HepG2 (cell line): ENCODE data around the gene CTSZ. TPM values are rescaled to one million over a fixed set of nuclear protein-coding genes. Genes with fewer than 3 reads are reported as not detected.

Source experiments
- ATAC-seq: fragments of 200-7000 bp; cut with Tn5 transposase; 3 replicates; pipeline ENCODE4 v1.9.1; 2020; ENCODE audit warnings: mild to moderate bottlenecking, moderate library complexity
- BruUV-seq: library from RNA; stranded (reverse); fragments of 400-500 nt; replicated peaks from 2 replicates; lab custom pipeline; 2021; lab: Mats Ljungman, UMichigan
- CTCF ChIA-PET: fragments of 300-600 bp; formaldehyde crosslinking; extraction: SDS; loops from one replicate; lab custom pipeline; 2021; ENCODE audit warnings: low total read pairs, inconsistent platforms, low intra/inter-chr PET ratio; lab: Yijun Ruan, JAX
- POLR2A ChIA-PET: fragments of 350-600 bp; sonication (Branson Sonifier 250); formaldehyde crosslinking; loops from one replicate; lab custom pipeline; 2020; ENCODE audit warnings: antibody characterized with exemption, inconsistent platforms; lab: Yijun Ruan, JAX
- DNase-seq: peaks from one replicate; pipeline ENCODE4 v3.0.0-alpha.2; 2015; ENCODE audit warnings: low spot score
- FAIRE-seq: peaks from 3 replicates; lab custom pipeline; 2011; peaks lifted over from hg19 to GRCh38; lab: Jason Lieb, UNC
- H2AFZ ChIP-seq: one replicate; pipeline ENCODE4 v1.6.1; 2011; ENCODE audit warnings: low read length, inconsistent platforms
- H3K27ac ChIP-seq: fragments of 300-600 bp; 3 replicates; pipeline ENCODE4 v1.8.0; 2011; ENCODE audit warnings: mixed run types, mild to moderate bottlenecking, mixed read lengths, low read length, inconsistent platforms; ENCODE audit not compliant: insufficient read depth; ENCODE audit errors: extremely low read length
- H3K27me3 ChIP-seq, 2 experiments: fragments of 200-600 bp in 1 of 2; 2 replicates in 1 of 2; 3 replicates in 1 of 2; pipeline versions ENCODE4 v1.6.0 to v1.8.0; 2011; ENCODE audit warnings: low read length in 2 of 2, mild to moderate bottlenecking in 2 of 2, moderate library complexity in 2 of 2, inconsistent platforms in 1 of 2; ENCODE audit not compliant: insufficient read depth in 2 of 2, control insufficient read depth in 1 of 2
- H3K36me3 ChIP-seq, 2 experiments: fragments of 200-600 bp in 1 of 2; replicated peaks in 1 of 2; 2 replicates in 1 of 2; 3 replicates in 1 of 2; pipeline versions ENCODE4 v1.5.1 to v1.8.0; 2011; ENCODE audit warnings: low read length in 2 of 2, inconsistent platforms in 1 of 2; ENCODE audit not compliant: insufficient read depth in 2 of 2, control insufficient read depth in 1 of 2
- H3K4me1 ChIP-seq: 2 replicates; pipeline ENCODE4 v1.5.1; 2012; ENCODE audit warnings: low read length, inconsistent platforms; ENCODE audit not compliant: insufficient read depth
- H3K4me2 ChIP-seq: 2 replicates; pipeline ENCODE4 v1.6.0; 2011; ENCODE audit warnings: low read depth, low read length, inconsistent platforms
- H3K4me3 ChIP-seq, 3 experiments: fragments of 200-600 bp in 1 of 3; sonication (generic), shearing (Covaris generic) in 1 of 3; replicated peaks in 1 of 3; 2 replicates each; pipeline ENCODE4 v1.5.1; 2011 to 2016; ENCODE audit warnings: low read length in 3 of 3, inconsistent platforms in 2 of 3, low read depth in 2 of 3, mild to moderate bottlenecking in 2 of 3, control low read depth in 1 of 3, mixed read lengths in 1 of 3; ENCODE audit not compliant: insufficient read depth in 1 of 3
- H3K79me2 ChIP-seq: one replicate; pipeline ENCODE4 v1.6.1; 2011; ENCODE audit warnings: low read length, inconsistent platforms; ENCODE audit not compliant: insufficient read depth
- H3K9ac ChIP-seq: 2 replicates; pipeline ENCODE4 v1.6.0; 2011; ENCODE audit warnings: mild to moderate bottlenecking, low read depth, low read length, inconsistent platforms; ENCODE audit not compliant: insufficient read depth
- H3K9me3 ChIP-seq: 2 replicates; pipeline ENCODE4 v1.5.1; 2012; ENCODE audit warnings: mild to moderate bottlenecking, low read length
- H4K20me1 ChIP-seq: 2 replicates; pipeline ENCODE4 v1.6.0; 2011; ENCODE audit warnings: inconsistent platforms, mild to moderate bottlenecking, low read length, moderate library complexity; ENCODE audit not compliant: insufficient read depth
- BHLHE40 ChIP-seq: IDR thresholded peaks from 2 replicates; pipeline ENCODE4 v1.6.1; 2011; ENCODE audit warnings: low read length, improper control_type of control experiment
- DNMT3B ChIP-seq: conservative IDR thresholded peaks from 2 replicates; pipeline ENCODE4 v1.6.1; 2016; ENCODE audit warnings: missing biosample characterization, control low read depth
- FOXA3 ChIP-seq: IDR thresholded peaks from 2 replicates; pipeline ENCODE4 v1.6.1; 2016; ENCODE audit warnings: missing genetic modification reagents, missing compliant biosample characterization
- FOXM1 ChIP-seq: sonication (generic); formaldehyde crosslinking; IDR thresholded peaks from 2 replicates; pipeline ENCODE4 v1.5.0; 2020; ENCODE audit warnings: missing genetic modification reagents
- GFI1 ChIP-seq: sonication (generic); formaldehyde crosslinking; IDR thresholded peaks from 2 replicates; pipeline ENCODE4 v1.5.0; 2020; ENCODE audit warnings: missing genetic modification reagents, mild to moderate bottlenecking, borderline replicate concordance
- GTF3A ChIP-seq: sonication (generic); formaldehyde crosslinking; conservative IDR thresholded peaks from 2 replicates; pipeline ENCODE4 v1.4.0; 2020; ENCODE audit warnings: mild to moderate bottlenecking, missing genetic modification reagents
- JUNB ChIP-seq: sonication (generic); formaldehyde crosslinking; IDR thresholded peaks from 2 replicates; pipeline ENCODE4 v1.8.0; 2022; ENCODE audit warnings: missing genetic modification reagents, mild to moderate bottlenecking, borderline replicate concordance
- MIER3 ChIP-seq: IDR thresholded peaks from 2 replicates; pipeline ENCODE4 v1.6.1; 2016; ENCODE audit warnings: missing compliant biosample characterization, borderline replicate concordance
- ONECUT2 ChIP-seq: sonication (generic); formaldehyde crosslinking; IDR thresholded peaks from 2 replicates; pipeline ENCODE4 v1.4.0; 2020; ENCODE audit warnings: missing genetic modification reagents
- SAP130 ChIP-seq: IDR thresholded peaks from 2 replicates; pipeline ENCODE4 v1.6.1; 2016; ENCODE audit warnings: low read depth
- SATB2 ChIP-seq: sonication (generic); formaldehyde crosslinking; IDR thresholded peaks from 2 replicates; pipeline ENCODE4 v1.5.0; 2020; ENCODE audit warnings: missing genetic modification reagents
- SMARCE1 ChIP-seq: fragments of 450-650 bp; IDR thresholded peaks from 2 replicates; pipeline ENCODE4 v1.6.1; 2017; ENCODE audit warnings: borderline replicate concordance
- SSRP1 ChIP-seq: IDR thresholded peaks from 2 replicates; pipeline ENCODE4 v1.6.1; 2016; ENCODE audit warnings: control low read depth
- SUZ12 ChIP-seq: fragments of 150-350 bp; IDR thresholded peaks from 2 replicates; pipeline ENCODE4 v1.6.1; 2014; ENCODE audit warnings: low read depth, low read length
- TARDBP ChIP-seq: sonication (generic); formaldehyde crosslinking; IDR thresholded peaks from 2 replicates; pipeline ENCODE4 v1.8.0; 2022; ENCODE audit warnings: mild to moderate bottlenecking, missing genetic modification reagents
- TOE1 ChIP-seq: sonication (generic); formaldehyde crosslinking; IDR thresholded peaks from 2 replicates; pipeline ENCODE4 v1.4.0; 2020; ENCODE audit warnings: mild to moderate bottlenecking, missing genetic modification reagents
- XBP1 ChIP-seq: sonication (generic); formaldehyde crosslinking; IDR thresholded peaks from 2 replicates; pipeline ENCODE4 v1.5.0; 2020; ENCODE audit warnings: missing genetic modification reagents
- ZNF136 ChIP-seq: sonication (generic); formaldehyde crosslinking; IDR thresholded peaks from 2 replicates; pipeline ENCODE4 v1.8.1; 2022; ENCODE audit warnings: low read depth, mild to moderate bottlenecking, moderate library complexity, missing genetic modification reagents
- ZNF510 ChIP-seq: sonication (generic); formaldehyde crosslinking; IDR thresholded peaks from 2 replicates; pipeline ENCODE4 v1.4.0; 2020; ENCODE audit warnings: low read depth, mild to moderate bottlenecking, missing genetic modification reagents
- ZNF512B ChIP-seq: sonication (generic); formaldehyde crosslinking; IDR thresholded peaks from 2 replicates; pipeline ENCODE4 v1.5.1; 2020; ENCODE audit warnings: missing genetic modification reagents, mild to moderate bottlenecking, borderline replicate concordance
- ZNF780A ChIP-seq: sonication (generic); formaldehyde crosslinking; IDR thresholded peaks from 2 replicates; pipeline ENCODE4 v1.8.0; 2022; ENCODE audit warnings: mild to moderate bottlenecking, missing genetic modification reagents, moderate library complexity
- WGBS: methylation state at CpG from one replicate; pipeline ENCODE4 v1.1.6; 2017; ENCODE audit warnings: low lambda C conversion rate; 5-methylcytosine and 5-hydroxymethylcytosine counted together
- in situ Hi-C: cut with HindIII; loops from 2 replicates; pipeline ENCODE4 v1.10.0; 2017; ENCODE audit warnings: low pct_unique_long_range_greater_than_20kb; ENCODE audit not compliant: extremely low pct_ligation_motif_present
- intact Hi-C: fragments of 100-400 bp; cut with micrococcal nuclease; formaldehyde crosslinking; loops from one replicate; pipeline ENCODE4 v1.10.0; 2022; ENCODE audit not compliant: unreplicated experiment
- polyA plus RNA-seq, 8 experiments: library from polyadenylated mRNA; depleted of rRNA in 3 of 8; stranded (reverse) in 7 of 8; unstranded in 1 of 8; fragments of >200 nt; fragmentation: Illumina TruSeq in 4 of 8; extraction: Trizol in 4 of 8; gene quantifications; 2 replicates each; pipeline versions ENCODE4 v1.2.1 to v1.2.3, GENCODE V29; 2011 to 2016; ENCODE audit warnings: low read depth in 4 of 8, missing spikeins in 1 of 8, mixed read lengths in 1 of 8; ENCODE audit not compliant: insufficient read depth in 1 of 8
- total RNA-seq, 5 experiments: library from RNA; depleted of rRNA; stranded (reverse); fragments of >200 nt; fragmentation: Illumina TruSeq; extraction: Trizol; gene quantifications; 2 replicates each; pipeline ENCODE4 v1.2.3, GENCODE V29; 2016; ENCODE audit warnings: low read depth in 1 of 5
- TF ChIP-seq, protein P1 (sequence below), 2 experiments: fragments of 450-650 bp in 1 of 2; sonication (generic) in 1 of 2; formaldehyde crosslinking; IDR thresholded peaks; 2 replicates each; pipeline versions ENCODE4 v1.5.0 to v1.8.0; 2020 to 2022; ENCODE audit warnings: mild to moderate bottlenecking in 1 of 2, missing genetic modification reagents in 1 of 2
- TF ChIP-seq, protein P2 (sequence below): sonication (generic); formaldehyde crosslinking; IDR thresholded peaks from 2 replicates; pipeline ENCODE4 v1.4.0; 2020; ENCODE audit warnings: mild to moderate bottlenecking, missing genetic modification reagents

The CTSZ gene
- total and polyA plus RNA-seq, 2 of the 13 experiments (the other 11 are each of a cell fraction or from before 2014, with no cell fraction given) = 0.33 TPM; not detected in 1

- H3K79me2 ChIP-seq = peaks cover 3% of the 10 kb centered on the region
- H2AFZ ChIP-seq = no peak overlapping the region
- in situ Hi-C loops (no loop called here), intact Hi-C loops (loop anchor here (1.0 kb wide), 1 partner anchor 10 kb away; the partner anchor contains the start of gene NELFCD)
- H3K4me3 ChIP-seq = no peak overlapping the region
- no peak overlapping the region for H3K4me2 ChIP-seq
- no peaks in the 10 kb centered on the region for H3K27me3 ChIP-seq
- peak; percentile 21 for ATAC-seq
- 40% methylated on average over 9 of the region's 9 CpGs for WGBS
- no peaks in the 10 kb centered on the region for H3K9me3 ChIP-seq
- peak; percentile 71 for FAIRE-seq
- H3K4me1 ChIP-seq = peaks cover 71% of the 10 kb centered on the region
- H4K20me1 ChIP-seq = no peaks in the 10 kb centered on the region
- H3K27ac ChIP-seq = peak overlapping the region; percentile 22
- ChIA-PET POLR2A (interaction anchor here (0.8 to 2.3 kb wide), 4 partner anchors 10 to 40 kb away, joined by 3 to 7 read pairs (median 6); partner anchors contain the start of gene ATP5F1E), CTCF (no interaction called here)
- peak; percentile 89 for DNase-seq
- peaks cover 63 to 86% of the 10 kb centered on the region in 2 experiments for H3K36me3 ChIP-seq
- no TSS peak for BruUV-seq
- no peak overlapping the region for H3K9ac ChIP-seq
- TF ChIP-seq DNMT3B (CRISPR knock-in tag) (no peak), GFI1 (CRISPR knock-in tag) (no peak), SMARCE1 (no peak), BHLHE40 (no peak), FOXA3 (CRISPR knock-in tag) (peak; percentile 34; the same call in 1 of the 2 replicates), SATB2 (CRISPR knock-in tag) (no peak), SUZ12 (no peak), GTF3A (CRISPR knock-in tag) (no peak), JUNB (CRISPR knock-in tag) (no peak), XBP1 (no peak), SAP130 (CRISPR knock-in tag) (peak; percentile 34; the same call in 1 of the 2 replicates), SSRP1 (CRISPR knock-in tag) (0 out of 2 replicates have a peak, but pooled peaks have one; percentile 27), MIER3 (CRISPR knock-in tag) (no peak), ZNF780A (CRISPR knock-in tag) (no peak), ONECUT2 (no peak), ZNF510 (CRISPR knock-in tag) (no peak), TARDBP (CRISPR knock-in tag) (no peak), ZNF512B (CRISPR knock-in tag) (no peak), ZNF136 (CRISPR knock-in tag) (no peak), TOE1 (CRISPR knock-in tag) (no peak), FOXM1 (CRISPR knock-in tag) (no peak)
- TF ChIP-seq, protein P1, sequence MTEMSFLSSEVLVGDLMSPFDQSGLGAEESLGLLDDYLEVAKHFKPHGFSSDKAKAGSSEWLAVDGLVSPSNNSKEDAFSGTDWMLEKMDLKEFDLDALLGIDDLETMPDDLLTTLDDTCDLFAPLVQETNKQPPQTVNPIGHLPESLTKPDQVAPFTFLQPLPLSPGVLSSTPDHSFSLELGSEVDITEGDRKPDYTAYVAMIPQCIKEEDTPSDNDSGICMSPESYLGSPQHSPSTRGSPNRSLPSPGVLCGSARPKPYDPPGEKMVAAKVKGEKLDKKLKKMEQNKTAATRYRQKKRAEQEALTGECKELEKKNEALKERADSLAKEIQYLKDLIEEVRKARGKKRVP (CRISPR knock-in tag; IDR thresholded peaks at IDR 0.05) = 0 out of 4 replicates have a peak, but pooled peaks of 1 of the 2 experiments have one; percentile 20
- TF ChIP-seq, protein P2, sequence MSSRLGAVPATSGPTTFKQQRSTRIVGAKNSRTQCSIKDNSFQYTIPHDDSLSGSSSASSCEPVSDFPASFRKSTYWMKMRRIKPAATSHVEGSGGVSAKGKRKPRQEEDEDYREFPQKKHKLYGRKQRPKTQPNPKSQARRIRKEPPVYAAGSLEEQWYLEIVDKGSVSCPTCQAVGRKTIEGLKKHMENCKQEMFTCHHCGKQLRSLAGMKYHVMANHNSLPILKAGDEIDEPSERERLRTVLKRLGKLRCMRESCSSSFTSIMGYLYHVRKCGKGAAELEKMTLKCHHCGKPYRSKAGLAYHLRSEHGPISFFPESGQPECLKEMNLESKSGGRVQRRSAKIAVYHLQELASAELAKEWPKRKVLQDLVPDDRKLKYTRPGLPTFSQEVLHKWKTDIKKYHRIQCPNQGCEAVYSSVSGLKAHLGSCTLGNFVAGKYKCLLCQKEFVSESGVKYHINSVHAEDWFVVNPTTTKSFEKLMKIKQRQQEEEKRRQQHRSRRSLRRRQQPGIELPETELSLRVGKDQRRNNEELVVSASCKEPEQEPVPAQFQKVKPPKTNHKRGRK (CRISPR knock-in tag) = no peak
These were observed 15.3 kb downstream of the CTSZ start for GRCh38 chr20:58991715-58992114.
